LoVo (cell line): ENCODE results near the gene FBXL14.
"Not testable (repeated sequence)": the region's sequence is repeated elsewhere in the genome, so short reads cannot be mapped to it uniquely, and the experiment has no call there.

ENCODE experiments used
- DNase-seq: peaks from one replicate; pipeline ENCODE4 v3.0.0-alpha.2; 2016; ENCODE audit warnings: low spot score

FBXL14 gene

GRCh38 chr12:1566449-1567135 is 27.8 kb downstream of the FBXL14 start:
- no peak for DNase-seq

- no peak for DNase-seq
These were observed 29.2 kb downstream of the FBXL14 start for GRCh38 chr12:1565172-1565571.

- no peak for DNase-seq
These were observed 30.3 kb downstream of the FBXL14 start for GRCh38 chr12:1564067-1564466.

- DNase-seq, result no peak
These were observed 31.5 kb downstream of the FBXL14 start for GRCh38 chr12:1562813-1563407.

GRCh38 chr12:1560704-1561103 is 33.7 kb downstream of the FBXL14 start:
- no peak for DNase-seq

GRCh38 chr12:1559676-1560091 is 34.7 kb downstream of the FBXL14 start:
- DNase-seq, result no peak

GRCh38 chr12:1558108-1558507 is 36.3 kb downstream of the FBXL14 start:
- DNase-seq, result not testable (repeated sequence)

GRCh38 chr12:1553987-1554982 is 40.1 kb downstream of the FBXL14 start:
- DNase-seq, result no peak

GRCh38 chr12:1553536-1553935 is 40.8 kb downstream of the FBXL14 start:
- DNase-seq, result no peak

- DNase-seq, result no peak
These were observed 41.4 kb downstream of the FBXL14 start for GRCh38 chr12:1552911-1553491.

GRCh38 chr12:1552171-1552570 is 42.2 kb downstream of the FBXL14 start:
- DNase-seq, result no peak

- no peak for DNase-seq
These were observed 42.9 kb downstream of the FBXL14 start for GRCh38 chr12:1551496-1551895.

- no peak for DNase-seq
These were observed 47.3 kb downstream of the FBXL14 start for GRCh38 chr12:1546931-1547640.

GRCh38 chr12:1544996-1545700 is 49.2 kb downstream of the FBXL14 start:
- DNase-seq, result no peak

GRCh38 chr12:1542599-1542998 is 51.8 kb downstream of the FBXL14 start:
- no peak for DNase-seq

GRCh38 chr12:1540690-1541089 is 53.7 kb downstream of the FBXL14 start:
- DNase-seq, result peak; percentile 68

GRCh38 chr12:1539135-1539534 is 55.2 kb downstream of the FBXL14 start:
- no peak for DNase-seq

GRCh38 chr12:1536817-1537216 is 57.6 kb downstream of the FBXL14 start:
- no peak for DNase-seq

GRCh38 chr12:1534748-1535147 is 59.6 kb downstream of the FBXL14 start:
- DNase-seq, result no peak

- no peak for DNase-seq
These were observed 60.6 kb downstream of the FBXL14 start for GRCh38 chr12:1533602-1534304.
